Anterior cingulate cortex (tissue), 58 donors: Measurements from ENCODE around the gene CCDC82.
"Not testable (repeated sequence)": the region's sequence is repeated elsewhere in the genome, so short reads cannot be mapped to it uniquely, and the experiment has no call there.

Experiments used
- DNase-seq, 58 donors: peaks; one replicate each; lab custom pipeline; 2025; lab: John Stamatoyannopoulos, UW

The CCDC82 gene

GRCh38 chr11:96389720-96390487, at the start of gene CCDC82, which contains the start of gene JRKL:
TSS of gene CCDC82 (minus strand) at chr11:96389912. CDS start at chr11:96384747, 5,165 bp downstream.
TSS of gene JRKL (plus strand) at chr11:96390013. CDS start at chr11:96390650, 637 bp downstream.
- DNase-seq, result peak; percentile 44 to 98 (median 93)

GRCh38 chr11:96432654-96433053, 42.9 kb upstream of the CCDC82 start:
- not testable (repeated sequence) for DNase-seq

GRCh38 chr11:96430668-96431067, 41.0 kb upstream of the CCDC82 start:
- DNase-seq, result no peak

GRCh38 chr11:96424693-96425092, 35.0 kb upstream of the CCDC82 start:
- DNase-seq, result no peak

GRCh38 chr11:96413408-96413807, 23.7 kb upstream of the CCDC82 start:
- no peak for DNase-seq

GRCh38 chr11:96412761-96413381, 23.2 kb upstream of the CCDC82 start:
- no peak for DNase-seq

GRCh38 chr11:96411412-96411811, 21.7 kb upstream of the CCDC82 start:
- not testable (repeated sequence) for DNase-seq

- no peak for DNase-seq
These were observed 11.0 kb upstream of the CCDC82 start for GRCh38 chr11:96400697-96401096.

- no peak for DNase-seq
These were observed 8.2 kb upstream of the CCDC82 start for GRCh38 chr11:96397863-96398262.

GRCh38 chr11:96396637-96397036, 6.9 kb upstream of the CCDC82 start:
- DNase-seq, result no peak

GRCh38 chr11:96394773-96395172, 5.1 kb upstream of the CCDC82 start:
- no peak for DNase-seq

- peak in 3 of 58 donors; percentile 2 to 51 (median 42) for DNase-seq
These were observed 4.1 kb upstream of the CCDC82 start for GRCh38 chr11:96393753-96394348.

- DNase-seq, result no peak
These were observed 2.1 kb upstream of the CCDC82 start for GRCh38 chr11:96391698-96392307.

- peak in 3 of 58 donors; percentile 33 to 37 (median 33) for DNase-seq
These were observed 728 bp upstream of the CCDC82 start for GRCh38 chr11:96390488-96390792.

GRCh38 chr11:96388891-96389719, 607 bp downstream of the CCDC82 start:
- peak in 34 of 58 donors; percentile 22 to 67 (median 44) for DNase-seq

- no peak for DNase-seq
These were observed 4.5 kb downstream of the CCDC82 start for GRCh38 chr11:96385187-96385586.

GRCh38 chr11:96384156-96384555, 5.6 kb downstream of the CCDC82 start:
- DNase-seq, result no peak

GRCh38 chr11:96376796-96377195, 12.9 kb downstream of the CCDC82 start:
- DNase-seq, result no peak

- no peak for DNase-seq
These were observed 15.9 kb downstream of the CCDC82 start for GRCh38 chr11:96373826-96374225.

GRCh38 chr11:96367342-96367741, 22.4 kb downstream of the CCDC82 start:
- no peak for DNase-seq
